Neuronal stem cell (in vitro differentiated cells): ENCODE measurements around the gene EPHA6.

Experiments
- DNase-seq: peaks from one replicate; pipeline ENCODE4 v3.0.0-alpha.2; 2013; ENCODE audit warnings: low spot score
- H2AFZ ChIP-seq: one replicate; pipeline ENCODE4 v1.6.1; 2013; ENCODE audit warnings: mild to moderate bottlenecking, low read length, inconsistent platforms
- H2AK5ac ChIP-seq: 2 replicates; pipeline ENCODE4 v1.6.1; 2013; ENCODE audit warnings: low read depth, mild to moderate bottlenecking, inconsistent platforms, low read length, moderate library complexity, mixed read lengths
- H2BK120ac ChIP-seq: 2 replicates; pipeline ENCODE4 v1.6.1; 2013; ENCODE audit warnings: low read depth, mild to moderate bottlenecking, inconsistent platforms, low read length, moderate library complexity, mixed read lengths
- H2BK12ac ChIP-seq: one replicate; pipeline ENCODE4 v1.6.1; 2013; ENCODE audit warnings: low read length, inconsistent platforms
- H2BK15ac ChIP-seq: 2 replicates; pipeline ENCODE4 v1.6.1; 2013; ENCODE audit warnings: mild to moderate bottlenecking, low read length, inconsistent platforms, mixed read lengths
- H2BK5ac ChIP-seq: one replicate; pipeline ENCODE4 v1.6.1; 2013; ENCODE audit warnings: inconsistent platforms, mild to moderate bottlenecking, low read length, moderate library complexity
- H3K14ac ChIP-seq: one replicate; pipeline ENCODE4 v1.6.1; 2013; ENCODE audit warnings: low read length, inconsistent platforms
- H3K18ac ChIP-seq: 2 replicates; pipeline ENCODE4 v1.6.1; 2013; ENCODE audit warnings: low read length, inconsistent platforms
- H3K23ac ChIP-seq: 2 replicates; pipeline ENCODE4 v1.6.1; 2013; ENCODE audit warnings: low read depth, mild to moderate bottlenecking, mixed read lengths, low read length, inconsistent platforms; ENCODE audit not compliant: poor library complexity
- H3K27ac ChIP-seq: replicated peaks from 3 replicates; pipeline ENCODE4 v1.5.1; 2013; ENCODE audit warnings: low read length, inconsistent platforms
- H3K27me3 ChIP-seq, 3 experiments: 2 replicates each; pipeline ENCODE4 v1.6.1; 2013; ENCODE audit warnings: low read length in 3 of 3, mild to moderate bottlenecking in 2 of 3, inconsistent platforms in 1 of 3, low read depth in 1 of 3, mixed read lengths in 1 of 3, moderate library complexity in 1 of 3; ENCODE audit not compliant: control insufficient read depth in 3 of 3, insufficient read depth in 3 of 3
- H3K36me3 ChIP-seq, 2 donors: replicated peaks in 1 of 2; 2 replicates each; pipeline ENCODE4 v1.6.1; 2013; ENCODE audit warnings: low read length in 2 of 2; ENCODE audit not compliant: control insufficient read depth in 2 of 2, insufficient read depth in 2 of 2
- H3K4ac ChIP-seq: 2 replicates; pipeline ENCODE4 v1.6.1; 2013; ENCODE audit warnings: inconsistent platforms, mild to moderate bottlenecking, low read length, moderate library complexity
- H3K4me1 ChIP-seq, 2 donors: 1 replicate in 1 of 2; 2 replicates in 1 of 2; pipeline ENCODE4 v1.6.1; 2013; ENCODE audit warnings: low read length in 2 of 2, low read depth in 1 of 2; ENCODE audit not compliant: control insufficient read depth in 2 of 2, insufficient read depth in 1 of 2
- H3K4me2 ChIP-seq: one replicate; pipeline ENCODE4 v1.6.1; 2013; ENCODE audit warnings: mild to moderate bottlenecking, low read length, inconsistent platforms; ENCODE audit not compliant: insufficient read depth, poor library complexity, severe bottlenecking
- H3K4me3 ChIP-seq, 2 donors: 2 replicates each; pipeline ENCODE4 v1.5.1; 2013; ENCODE audit warnings: low read length in 2 of 2, mild to moderate bottlenecking in 2 of 2, inconsistent platforms in 1 of 2, moderate library complexity in 1 of 2
- H3K79me1 ChIP-seq: one replicate; pipeline ENCODE4 v1.6.1; 2013; ENCODE audit warnings: low read depth, mild to moderate bottlenecking, inconsistent platforms, low read length, moderate library complexity
- H3K9ac ChIP-seq: one replicate; pipeline ENCODE4 v1.6.1; 2013; ENCODE audit warnings: mild to moderate bottlenecking, low read depth, low read length, inconsistent platforms; ENCODE audit not compliant: poor library complexity
- H3K9me3 ChIP-seq, 2 donors: replicated peaks in 1 of 2; 2 replicates each; pipeline versions ENCODE3 to v1.6.1; 2013; ENCODE audit warnings: low read length in 2 of 2, mild to moderate bottlenecking in 2 of 2, inconsistent platforms in 1 of 2, low read depth in 1 of 2, mixed read lengths in 1 of 2, moderate library complexity in 1 of 2; ENCODE audit not compliant: control insufficient read depth in 2 of 2, insufficient read depth in 1 of 2
- H4K8ac ChIP-seq: one replicate; pipeline ENCODE4 v1.6.1; 2013; ENCODE audit warnings: low read depth, mild to moderate bottlenecking, inconsistent platforms, low read length, moderate library complexity
- H4K91ac ChIP-seq: one replicate; pipeline ENCODE4 v1.6.1; 2013; ENCODE audit warnings: low read length, low read depth, mild to moderate bottlenecking, inconsistent platforms; ENCODE audit not compliant: poor library complexity
- WGBS, 2 donors: extraction: QIAGEN DNeasy Blood & Tissue Kit; methylation state at CpG; one replicate each; pipeline ENCODE4 v1.1.7; 2013; ENCODE audit warnings: missing lambda C conversion rate in 2 of 2, mixed read lengths in 1 of 2; ENCODE audit not compliant: insufficient read length in 2 of 2, insufficient replicate concordance in 1 of 2; ENCODE audit errors: extremely low coverage in 2 of 2; 5-methylcytosine and 5-hydroxymethylcytosine counted together

Gene EPHA6

DNA sequence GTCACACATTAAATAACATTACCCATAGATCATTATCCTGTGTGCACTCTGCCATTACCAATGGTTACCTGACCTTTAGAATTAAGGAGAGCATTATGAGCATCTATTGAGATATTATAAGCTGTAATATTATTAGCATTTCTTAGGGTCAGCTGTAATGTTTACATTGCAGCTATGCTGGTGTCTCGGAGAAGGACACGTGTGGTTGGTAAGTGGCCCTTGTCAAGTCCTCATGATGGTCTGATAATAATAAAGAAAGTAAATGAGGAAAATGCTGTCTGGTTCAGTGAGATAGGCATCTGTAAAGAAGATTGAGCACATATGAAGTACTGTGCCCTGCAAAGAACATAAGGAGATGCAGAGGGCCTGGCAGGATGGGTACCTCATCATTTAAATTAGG lies 878.4 kb downstream of the EPHA6 start:
- Histone ChIP-seq H3K9ac (no peak overlapping the region), H4K8ac (no peak overlapping the region), H3K18ac (no peak overlapping the region), H3K14ac (no peak overlapping the region), H3K27ac (no peak overlapping the region), H3K79me1 (no peaks in the 10 kb centered on the region), H3K36me3 (no peaks in the 10 kb centered on the region), H2AFZ (no peak overlapping the region), H3K4me1 (peaks cover 0 to under 1% of the 10 kb centered on the region in 2 donors), H4K91ac (no peak overlapping the region), H3K4ac (no peak overlapping the region), H2AK5ac (no peak overlapping the region), H3K23ac (no peak overlapping the region), H2BK15ac (no peak overlapping the region), H3K9me3 (no peaks in the 10 kb centered on the region), H2BK12ac (no peak overlapping the region), H2BK120ac (no peak overlapping the region), H3K4me3 (no peak overlapping the region), H2BK5ac (no peak overlapping the region), H3K4me2 (no peak overlapping the region), H3K27me3 (no peaks in the 10 kb centered on the region)
- no peak for DNase-seq
- WGBS, 2 donors = no CpG with 5 or more reads among the region's 2 CpGs

DNA sequence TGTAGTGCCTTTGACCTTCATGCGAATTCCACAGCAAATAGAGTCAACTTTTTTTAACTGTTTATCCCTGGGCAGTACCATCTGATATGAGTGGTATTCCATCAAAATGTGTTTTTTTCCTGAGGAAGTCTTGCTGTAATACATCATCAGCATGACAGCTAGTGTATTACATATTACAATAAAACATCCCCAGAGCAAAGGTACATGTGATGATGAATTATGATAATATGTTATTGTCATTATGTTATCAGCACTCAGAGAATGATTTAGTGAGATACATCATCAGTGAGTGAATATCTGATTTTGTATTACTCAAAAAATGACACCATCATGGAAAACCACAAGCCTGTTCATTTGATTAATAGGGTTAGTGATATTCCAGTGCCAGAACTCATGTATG lies 880.5 kb downstream of the EPHA6 start:
- no peak overlapping the region for H3K18ac ChIP-seq
- H3K23ac ChIP-seq = no peak overlapping the region
- H3K9ac ChIP-seq = no peak overlapping the region
- no peak overlapping the region for H3K27ac ChIP-seq
- no peaks in the 10 kb centered on the region for H3K27me3 ChIP-seq
- H3K4me1 ChIP-seq = no peaks in the 10 kb centered on the region
- no peak overlapping the region for H2AK5ac ChIP-seq
- no peak overlapping the region for H2BK5ac ChIP-seq
- no peak overlapping the region for H2BK12ac ChIP-seq
- H3K14ac ChIP-seq = no peak overlapping the region
- H2BK120ac ChIP-seq = no peak overlapping the region
- H4K8ac ChIP-seq = no peak overlapping the region
- no peak overlapping the region for H3K4me3 ChIP-seq
- no peak overlapping the region for H3K4me2 ChIP-seq
- no peaks in the 10 kb centered on the region for H3K36me3 ChIP-seq
- DNase-seq = no peak
- H2BK15ac ChIP-seq = no peak overlapping the region
- no peak overlapping the region for H3K4ac ChIP-seq
- H3K9me3 ChIP-seq = no peaks in the 10 kb centered on the region
- no peaks in the 10 kb centered on the region for H3K79me1 ChIP-seq
- no peak overlapping the region for H2AFZ ChIP-seq
- WGBS, 2 donors = no CpG with 5 or more reads among the region's 1 CpG
- H4K91ac ChIP-seq = no peak overlapping the region

DNA sequence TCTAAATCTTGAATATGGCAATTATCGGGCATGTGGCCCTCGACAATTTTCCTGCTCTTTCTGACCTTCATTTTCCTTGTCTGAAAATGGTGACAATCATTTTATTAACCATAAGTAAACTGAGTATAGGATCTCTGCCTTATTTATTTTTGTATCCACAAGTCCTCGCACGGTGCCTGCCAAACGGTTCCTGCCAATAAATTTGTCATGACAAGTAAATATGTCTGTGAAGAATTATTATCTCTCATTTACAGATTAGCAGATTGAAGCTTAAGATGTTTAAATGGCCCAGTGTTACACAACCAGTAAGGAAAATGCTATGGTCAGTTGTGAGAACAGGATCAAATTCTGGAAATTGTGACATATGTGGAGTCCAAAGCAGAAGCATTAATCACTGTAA lies 884.3 kb downstream of the EPHA6 start:
- Histone ChIP-seq H3K9me3 (no peaks in the 10 kb centered on the region), H3K79me1 (no peaks in the 10 kb centered on the region), H2BK5ac (no peak overlapping the region), H2BK15ac (no peak overlapping the region), H3K27ac (no peak overlapping the region), H3K4me1 (no peaks in the 10 kb centered on the region), H4K8ac (no peak overlapping the region), H2BK120ac (no peak overlapping the region), H3K27me3 (no peaks in the 10 kb centered on the region), H3K9ac (no peak overlapping the region), H2AK5ac (no peak overlapping the region), H3K4me3 (no peak overlapping the region), H2AFZ (no peak overlapping the region), H3K36me3 (no peaks in the 10 kb centered on the region), H2BK12ac (no peak overlapping the region), H3K18ac (no peak overlapping the region), H3K23ac (no peak overlapping the region), H3K14ac (no peak overlapping the region), H3K4me2 (no peak overlapping the region), H3K4ac (no peak overlapping the region), H4K91ac (no peak overlapping the region)
- no CpG with 5 or more reads among the region's 5 CpGs for whole genome bisulfite sequencing, 2 donors
- no peak for DNase-seq

DNA sequence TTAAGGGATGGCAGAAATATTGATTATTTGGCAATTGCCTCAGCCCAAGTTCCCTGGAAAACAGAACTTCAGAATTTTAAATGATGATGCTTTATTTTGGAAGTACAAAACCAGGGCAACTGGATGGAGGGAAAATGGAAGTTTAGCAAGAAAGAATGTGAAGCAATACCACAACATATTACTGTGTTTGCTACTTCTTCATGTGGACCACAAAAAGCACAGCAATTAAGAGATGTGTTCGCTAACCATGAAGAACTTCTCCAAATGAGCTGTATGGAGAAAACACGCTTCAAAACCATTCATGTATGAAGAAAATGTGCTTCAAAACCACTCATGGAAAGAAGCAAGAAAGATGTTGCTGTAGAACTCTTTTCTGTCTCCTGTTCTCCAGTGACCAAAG lies 885.5 kb downstream of the EPHA6 start:
- H3K4me1 ChIP-seq = no peaks in the 10 kb centered on the region
- no peak overlapping the region for H2AK5ac ChIP-seq
- no peak overlapping the region for H2BK5ac ChIP-seq
- H3K27me3 ChIP-seq = no peaks in the 10 kb centered on the region
- no peak overlapping the region for H2BK15ac ChIP-seq
- no peak overlapping the region for H4K91ac ChIP-seq
- no peak for DNase-seq
- H3K4me2 ChIP-seq = no peak overlapping the region
- H2BK120ac ChIP-seq = no peak overlapping the region
- H3K9ac ChIP-seq = no peak overlapping the region
- H2BK12ac ChIP-seq = no peak overlapping the region
- H3K36me3 ChIP-seq = no peaks in the 10 kb centered on the region
- no peak overlapping the region for H3K14ac ChIP-seq
- H3K18ac ChIP-seq = no peak overlapping the region
- no peak overlapping the region for H3K4me3 ChIP-seq
- H3K9me3 ChIP-seq = no peaks in the 10 kb centered on the region
- no peak overlapping the region for H3K4ac ChIP-seq
- H3K79me1 ChIP-seq = no peaks in the 10 kb centered on the region
- H2AFZ ChIP-seq = no peak overlapping the region
- no peak overlapping the region for H3K27ac ChIP-seq
- H4K8ac ChIP-seq = no peak overlapping the region
- H3K23ac ChIP-seq = no peak overlapping the region
- WGBS, 2 donors = no CpG with 5 or more reads among the region's 2 CpGs
